Uterus (tissue), 4 donors: Measurements from ENCODE around the gene PTPRG. TPM values are rescaled to one million over a fixed set of nuclear protein-coding genes. Genes with fewer than 3 reads are reported as not detected.

Experiments
- DNase-seq, 2 donors: peaks; one replicate each; pipeline ENCODE4 v3.0.0-alpha.2; 2019 to 2020
- H3K27ac ChIP-seq, 2 donors: fragments of 200-600 bp; sonication (generic); 1 replicate in 1 of 2; 2 replicates in 1 of 2; pipeline ENCODE4 v1.5.1; 2016 to 2018
- H3K27me3 ChIP-seq, 2 donors: fragments of 200-600 bp; sonication (generic); one replicate each; pipeline ENCODE4 v1.5.1; 2018 to 2019; ENCODE audit warnings: control low read depth in 1 of 2
- H3K36me3 ChIP-seq, 2 donors: fragments of 200-600 bp; sonication (generic); one replicate each; pipeline ENCODE4 v1.5.1; 2019; ENCODE audit warnings: control low read depth in 1 of 2
- H3K4me1 ChIP-seq, 2 donors: fragments of 200-600 bp; sonication (generic); one replicate each; pipeline ENCODE4 v1.5.1; 2018 to 2019; ENCODE audit warnings: control low read depth in 1 of 2
- H3K4me3 ChIP-seq, 2 donors: fragments of 200-600 bp; sonication (generic); 1 replicate in 1 of 2; 2 replicates in 1 of 2; pipeline ENCODE4 v1.5.1; 2018 to 2019; ENCODE audit warnings: mild to moderate bottlenecking in 1 of 2
- H3K9me3 ChIP-seq, 2 donors: fragments of 200-600 bp; sonication (generic); one replicate each; pipeline ENCODE4 v1.5.1; 2019; ENCODE audit warnings: control low read depth in 1 of 2
- CTCF ChIP-seq, 4 experiments: fragments of 200-600 bp in 2 of 4; fragments of 450-650 bp in 2 of 4; sonication (generic) in 2 of 4; IDR thresholded peaks; one replicate each; pipeline ENCODE4 v1.5.1; 2016 to 2019; ENCODE audit warnings: antibody characterized with exemption in 4 of 4, mild to moderate bottlenecking in 2 of 4, moderate library complexity in 1 of 4
- POLR2A ChIP-seq, 2 donors: fragments of 450-650 bp; IDR thresholded peaks; one replicate each; pipeline ENCODE4 v1.6.1; 2016; ENCODE audit warnings: antibody characterized with exemption in 2 of 2, mild to moderate bottlenecking in 1 of 2, moderate library complexity in 1 of 2
- intact Hi-C: fragments of 100-400 bp; cut with DNase I; formaldehyde crosslinking; loops from one replicate; pipeline ENCODE4 v1.15.1; 2023; ENCODE audit warnings: low total_unique reads
- total RNA-seq, 4 donors: library from RNA; depleted of rRNA in 3 of 4; stranded (reverse); fragments of >200 nt in 3 of 4; gene quantifications; one replicate each; pipeline versions ENCODE4 v1.1.0 to v1.2.4, GENCODE V29; 2014 to 2023
- donor health status: DM: yes; HTN: yes; CAD: no.

The PTPRG gene
- total RNA-seq, 4 donors from 2014 or later: 43.5 to 136 (median 62.6) TPM

DNA sequence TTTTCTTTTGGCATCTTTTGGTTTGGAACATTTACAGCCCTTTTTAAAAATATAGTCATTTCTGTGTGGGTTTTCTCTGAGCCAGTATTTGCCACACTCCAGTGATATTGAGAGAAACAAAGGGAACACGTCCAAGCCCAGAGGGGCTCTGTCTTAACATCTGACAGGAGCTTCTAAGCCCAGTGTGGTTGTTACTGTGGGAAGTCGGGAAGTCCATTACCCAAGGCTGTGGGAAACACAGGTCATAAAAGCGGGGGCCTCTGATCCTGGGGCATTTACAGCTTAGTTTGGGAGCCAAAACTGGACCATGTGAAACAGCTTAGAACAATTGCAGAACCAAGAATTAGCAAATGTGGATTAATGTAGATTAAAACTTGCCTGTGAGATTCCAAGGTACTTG is 123.0 kb downstream of the PTPRG start:
- Histone ChIP-seq H3K27ac (no peak overlapping the region), H3K4me3 (no peak overlapping the region), H3K36me3 (no peaks in the 10 kb centered on the region), H3K27me3 (no peaks in the 10 kb centered on the region), H3K9me3 (no peaks in the 10 kb centered on the region), H3K4me1 (no peaks in the 10 kb centered on the region)
- no peak for DNase-seq
- no peak for TF ChIP-seq POLR2A (IDR thresholded peaks at IDR 0.05)
- no peak for TF ChIP-seq CTCF (IDR thresholded peaks at IDR 0.05)
- intact Hi-C loops: no loop called here

GRCh38 chr3:61685755-61686154 is 124.4 kb downstream of the PTPRG start:
- no peaks in the 10 kb centered on the region for H3K36me3 ChIP-seq
- TF ChIP-seq POLR2A (IDR thresholded peaks at IDR 0.05) (no peak), CTCF (IDR thresholded peaks at IDR 0.05) (no peak)
- H3K27me3 ChIP-seq: no peaks in the 10 kb centered on the region
- no peak overlapping the region for H3K4me3 ChIP-seq
- H3K4me1 ChIP-seq: no peaks in the 10 kb centered on the region
- H3K27ac ChIP-seq: no peak overlapping the region
- intact Hi-C loops: no loop called here
- H3K9me3 ChIP-seq: no peaks in the 10 kb centered on the region
- DNase-seq: no peak

GRCh38 chr3:61686228-61686648 is 124.9 kb downstream of the PTPRG start:
- no peak overlapping the region for H3K27ac ChIP-seq
- TF ChIP-seq POLR2A (IDR thresholded peaks at IDR 0.05): no peak
- no peak for TF ChIP-seq CTCF (IDR thresholded peaks at IDR 0.05)
- no peak overlapping the region for H3K4me3 ChIP-seq
- no peaks in the 10 kb centered on the region for H3K27me3 ChIP-seq
- intact Hi-C loops: no loop called here
- no peak for DNase-seq
- no peaks in the 10 kb centered on the region for H3K4me1 ChIP-seq
- H3K9me3 ChIP-seq: no peaks in the 10 kb centered on the region
- H3K36me3 ChIP-seq: no peaks in the 10 kb centered on the region

DNA sequence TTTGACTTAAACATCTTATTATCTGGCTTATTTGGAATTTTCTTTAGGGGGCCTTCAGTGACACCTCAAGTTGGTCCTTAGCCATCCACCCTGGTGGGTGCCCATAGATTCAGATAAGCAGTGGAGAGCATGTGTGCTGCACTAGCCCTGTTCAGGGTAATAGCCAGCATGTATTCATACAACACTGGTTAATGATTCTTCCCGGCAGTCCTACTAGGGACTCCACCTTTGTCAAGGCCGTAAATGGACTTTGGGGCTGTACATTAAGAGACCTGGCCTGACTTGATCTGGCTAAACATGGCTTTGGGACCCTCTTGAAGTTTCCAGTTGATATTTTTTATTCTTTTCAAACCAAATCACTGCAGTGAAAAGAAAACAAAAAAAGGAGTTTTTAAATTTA is 125.8 kb downstream of the PTPRG start:
- H3K27me3 ChIP-seq: no peaks in the 10 kb centered on the region
- H3K27ac ChIP-seq: no peak overlapping the region
- intact Hi-C loops: no loop called here
- no peaks in the 10 kb centered on the region for H3K36me3 ChIP-seq
- DNase-seq: no peak
- H3K9me3 ChIP-seq: no peaks in the 10 kb centered on the region
- H3K4me1 ChIP-seq: no peaks in the 10 kb centered on the region
- no peak overlapping the region for H3K4me3 ChIP-seq
- TF ChIP-seq POLR2A (IDR thresholded peaks at IDR 0.05) (no peak), CTCF (IDR thresholded peaks at IDR 0.05) (no peak)

GRCh38 chr3:61687663-61688306 is 126.4 kb downstream of the PTPRG start:
- no peaks in the 10 kb centered on the region for H3K27me3 ChIP-seq
- H3K9me3 ChIP-seq: no peaks in the 10 kb centered on the region
- DNase-seq: no peak
- TF ChIP-seq POLR2A (IDR thresholded peaks at IDR 0.05) (no peak), CTCF (IDR thresholded peaks at IDR 0.05) (no peak)
- H3K27ac ChIP-seq: no peak overlapping the region
- no peak overlapping the region for H3K4me3 ChIP-seq
- no peaks in the 10 kb centered on the region for H3K4me1 ChIP-seq
- H3K36me3 ChIP-seq: no peaks in the 10 kb centered on the region
- intact Hi-C loops: no loop called here
